Adrenal gland (tissue), 5 donors: Measurements from ENCODE around the gene CUTA.

Experiments
- CTCF ChIP-seq, 6 experiments: fragments of 450-650 bp in 4 of 6; fragments of 200-600 bp in 2 of 6; sonication (generic) in 1 of 6; IDR thresholded peaks; 1 replicate in 5 of 6; 2 replicates in 1 of 6; pipeline versions ENCODE4 v1.5.1 to v1.8.0; 2016 to 2021; ENCODE audit warnings: antibody characterized with exemption in 6 of 6, mild to moderate bottlenecking in 2 of 6, moderate library complexity in 1 of 6
- POLR2A ChIP-seq, 2 donors: fragments of 450-650 bp; IDR thresholded peaks; one replicate each; pipeline ENCODE4 v1.6.1; 2017; ENCODE audit warnings: antibody characterized with exemption in 2 of 2, mild to moderate bottlenecking in 2 of 2, moderate library complexity in 1 of 2
- donor health status: DM: no; HTN: no; CAD: no.

GRCh38 chr6:33452496-33452895 is 34.6 kb upstream of the CUTA start:
- no peak for TF ChIP-seq CTCF (IDR thresholded peaks at IDR 0.05)
- no peak for TF ChIP-seq POLR2A (IDR thresholded peaks at IDR 0.05)
